ENCODE data around the gene OR52I1. TPM values are rescaled to one million over a fixed set of nuclear protein-coding genes. Genes with fewer than 3 reads are reported as not detected.
A peak's percentile ranks its signal among the peaks of the same experiment; 100 is the strongest.

The OR52I1 gene
- total RNA-seq, 6 experiments from 2014 or later, result not detected

DNA sequence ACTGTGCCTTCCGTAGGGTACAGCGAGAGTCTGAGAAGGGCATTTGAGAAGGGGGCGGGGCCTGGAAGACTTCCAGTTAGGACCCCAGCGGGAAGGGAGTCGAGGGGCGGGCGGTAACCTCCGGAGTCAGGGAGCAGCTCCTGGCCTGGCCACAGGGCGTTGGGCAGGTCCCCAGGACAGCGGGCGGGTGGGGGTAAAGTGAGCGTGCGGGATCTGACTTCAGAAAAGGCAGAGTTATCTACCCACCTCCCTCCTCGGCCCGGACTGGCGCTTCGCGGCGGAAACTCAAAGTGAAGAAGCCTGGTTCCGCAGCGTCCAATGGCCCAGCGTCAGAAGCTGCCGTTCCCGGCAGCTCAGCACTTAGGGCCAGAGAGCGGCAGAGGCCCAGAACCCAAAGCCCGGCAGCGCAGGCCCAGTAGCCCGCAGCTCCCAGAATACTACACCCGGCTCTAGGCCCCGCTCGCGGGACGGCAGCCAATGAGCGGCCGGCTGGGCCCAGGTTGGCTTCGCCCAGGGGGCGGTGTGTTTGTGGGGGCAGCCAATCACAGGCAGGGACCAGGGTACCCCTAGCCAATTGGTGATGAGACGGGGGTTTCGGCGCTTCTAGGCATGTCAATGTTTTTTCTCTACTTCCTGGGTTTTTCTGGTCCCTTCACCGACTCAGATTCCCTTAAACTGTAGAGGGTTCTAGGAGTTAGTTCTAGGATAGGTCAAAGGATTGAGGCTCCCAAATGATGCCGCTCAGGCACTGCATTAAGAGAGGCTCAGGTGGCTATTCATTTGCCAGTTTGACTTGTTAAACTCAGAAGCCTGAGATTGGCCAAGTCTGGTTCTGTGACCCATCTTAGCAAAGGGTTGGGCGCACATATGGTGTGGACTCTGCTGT lies 14.2 kb downstream of the OR52I1 start, which contains the start of gene TRIM68:
Gene TRIM68, minus strand, starts transcription at position 451 of the 886 bp plus-strand sequence. CDS start 2,727 bp downstream, outside the sequence.
- Histone ChIP-seq H3K36me3 (peaks cover 0 to 8% (median 0%) of the 10 kb centered on the region in 4 donors), H3K27ac (peak within 1 kb of the TSS; percentile 77 to 80 (median 77)), H3K27me3 (no peaks in the 10 kb centered on the region), H3K4me3 (peak within 1 kb of the TSS; percentile 66 to 82 (median 76)), H3K9me3 (no peaks in the 10 kb centered on the region), H3K4me1 (peaks cover 0 to 19% (median 0%) of the 10 kb centered on the region in 4 donors)
- WGBS (ENCODE audit: insufficient coverage, low coverage, low lambda C conversion rate, missing lambda C conversion rate), result 5% methylated on average over 22 of the region's 43 CpGs
- intact Hi-C loops (cut with DNase I), result no loop called here
- peak; percentile 99 to 100 (median 99) for ATAC-seq
- TF ChIP-seq POLR2A (IDR thresholded peaks at IDR 0.05), result peak; percentile 90
- TF ChIP-seq, protein P1, sequence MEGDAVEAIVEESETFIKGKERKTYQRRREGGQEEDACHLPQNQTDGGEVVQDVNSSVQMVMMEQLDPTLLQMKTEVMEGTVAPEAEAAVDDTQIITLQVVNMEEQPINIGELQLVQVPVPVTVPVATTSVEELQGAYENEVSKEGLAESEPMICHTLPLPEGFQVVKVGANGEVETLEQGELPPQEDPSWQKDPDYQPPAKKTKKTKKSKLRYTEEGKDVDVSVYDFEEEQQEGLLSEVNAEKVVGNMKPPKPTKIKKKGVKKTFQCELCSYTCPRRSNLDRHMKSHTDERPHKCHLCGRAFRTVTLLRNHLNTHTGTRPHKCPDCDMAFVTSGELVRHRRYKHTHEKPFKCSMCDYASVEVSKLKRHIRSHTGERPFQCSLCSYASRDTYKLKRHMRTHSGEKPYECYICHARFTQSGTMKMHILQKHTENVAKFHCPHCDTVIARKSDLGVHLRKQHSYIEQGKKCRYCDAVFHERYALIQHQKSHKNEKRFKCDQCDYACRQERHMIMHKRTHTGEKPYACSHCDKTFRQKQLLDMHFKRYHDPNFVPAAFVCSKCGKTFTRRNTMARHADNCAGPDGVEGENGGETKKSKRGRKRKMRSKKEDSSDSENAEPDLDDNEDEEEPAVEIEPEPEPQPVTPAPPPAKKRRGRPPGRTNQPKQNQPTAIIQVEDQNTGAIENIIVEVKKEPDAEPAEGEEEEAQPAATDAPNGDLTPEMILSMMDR (IDR thresholded peaks at IDR 0.05), result peak in 3 of 4 donors; percentile 6 to 12 (median 7)
- peak; percentile 97 to 98 (median 98) for DNase-seq

DNA sequence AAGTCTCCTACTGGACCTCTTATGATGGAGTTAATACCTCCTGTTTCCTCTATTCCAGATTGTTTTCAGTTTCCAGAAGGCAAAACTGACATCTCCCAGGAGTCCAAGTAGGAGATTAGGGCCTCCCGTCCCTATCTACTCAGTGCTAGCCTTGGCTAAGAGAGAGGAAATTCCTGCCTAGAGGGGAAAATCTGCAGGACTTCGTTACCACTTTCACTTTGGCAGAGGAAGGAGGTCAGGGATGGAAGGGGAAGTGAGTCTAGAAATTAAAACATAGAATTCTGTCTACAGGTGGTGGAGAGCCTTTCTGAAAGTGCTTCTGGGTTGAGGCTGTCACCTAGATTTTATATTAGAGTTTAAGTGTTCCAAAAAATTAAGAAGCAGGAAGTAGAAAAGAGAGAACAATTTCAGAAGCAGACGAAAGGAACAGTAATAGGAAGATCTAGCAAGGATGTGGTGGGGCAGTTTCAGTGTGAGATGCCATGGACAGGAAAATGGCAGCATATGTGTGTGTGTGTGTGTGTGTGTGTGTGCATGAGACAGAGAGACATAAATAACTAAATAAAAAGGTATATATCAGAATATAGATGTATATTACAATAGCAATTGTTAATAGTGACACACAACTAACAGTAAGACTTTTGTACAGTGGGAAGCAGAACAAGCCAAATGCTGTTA lies 16.6 kb downstream of the OR52I1 start:
- no peak for TF ChIP-seq POLR2A (IDR thresholded peaks at IDR 0.05)
- TF ChIP-seq, protein P1 (IDR thresholded peaks at IDR 0.05), result no peak
- ATAC-seq (no peak), DNase-seq (no peak)
- WGBS (ENCODE audit: insufficient coverage, low coverage, low lambda C conversion rate, missing lambda C conversion rate), result 18% methylated on average over 3 of the region's 3 CpGs
- H3K27ac ChIP-seq, result no peak overlapping the region
- no peaks in the 10 kb centered on the region for H3K27me3 ChIP-seq
- intact Hi-C loops (cut with DNase I), result no loop called here
- H3K4me3 ChIP-seq, result no peak overlapping the region
- peaks cover 0 to 12% (median 0%) of the 10 kb centered on the region in 4 donors for H3K4me1 ChIP-seq
- H3K9me3 ChIP-seq, result no peaks in the 10 kb centered on the region
- H3K36me3 ChIP-seq, result no peaks in the 10 kb centered on the region

DNA sequence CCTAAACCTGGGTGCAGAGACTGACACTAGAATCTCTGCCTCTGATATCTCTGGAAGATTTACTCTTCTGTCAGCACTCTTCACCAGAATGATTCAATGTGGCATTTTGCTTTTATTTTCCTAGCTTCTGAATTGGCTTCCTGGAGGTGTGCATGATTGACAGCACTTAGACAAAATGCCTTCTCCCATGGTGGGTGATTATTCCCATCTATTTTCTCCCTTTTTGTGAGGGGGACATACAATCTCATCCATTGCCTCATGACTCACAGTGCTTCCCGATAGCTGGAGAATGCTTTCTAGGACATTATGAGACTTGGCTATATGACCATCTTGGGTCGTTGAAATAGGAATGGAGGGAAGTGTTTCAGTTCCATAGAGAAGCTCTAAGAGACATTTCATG lies 18.1 kb downstream of the OR52I1 start:
- H3K4me3 ChIP-seq, result no peak overlapping the region
- TF ChIP-seq, protein P1 (IDR thresholded peaks at IDR 0.05), result no peak
- TF ChIP-seq POLR2A (IDR thresholded peaks at IDR 0.05), result no peak
- intact Hi-C loops (cut with DNase I), result no loop called here
- no peak overlapping the region for H3K27ac ChIP-seq
- H3K27me3 ChIP-seq, result no peaks in the 10 kb centered on the region
- H3K4me1 ChIP-seq, result peaks cover 0 to 6% (median 0%) of the 10 kb centered on the region in 4 donors
- ATAC-seq (no peak), DNase-seq (no peak)
- 60% methylated on average over 1 of the region's 2 CpGs for WGBS (ENCODE audit: insufficient coverage, low coverage, low lambda C conversion rate, missing lambda C conversion rate)
- no peaks in the 10 kb centered on the region for H3K36me3 ChIP-seq
- no peaks in the 10 kb centered on the region for H3K9me3 ChIP-seq

DNA sequence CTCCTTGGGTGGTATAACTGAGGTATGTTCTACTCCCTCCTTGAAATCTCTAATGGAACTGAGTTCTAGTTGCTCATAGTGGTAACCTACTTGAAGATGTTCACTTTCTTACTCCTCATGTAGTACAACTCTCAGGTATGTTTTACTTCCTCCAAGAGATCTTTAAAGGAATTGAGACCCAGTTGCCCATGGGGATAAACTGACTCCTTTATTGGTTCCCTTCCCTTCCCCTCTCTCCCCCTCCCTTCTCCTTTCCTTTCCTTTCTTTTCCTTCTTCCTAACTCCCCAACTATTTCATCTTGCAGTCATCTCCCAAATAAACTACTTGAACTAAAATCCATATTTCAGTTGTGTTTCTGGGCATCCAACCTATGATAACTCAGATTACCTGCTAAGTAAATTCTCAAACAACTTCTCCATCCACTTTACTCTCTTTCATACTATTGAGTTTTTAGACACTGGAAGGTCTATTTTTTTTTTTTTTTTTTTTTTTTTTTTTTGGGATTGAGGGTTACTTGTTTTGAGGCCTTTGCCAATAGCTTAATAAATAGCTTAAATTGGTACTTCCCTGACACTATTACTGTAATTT lies 22.1 kb downstream of the OR52I1 start:
- no peaks in the 10 kb centered on the region for H3K36me3 ChIP-seq
- TF ChIP-seq, protein P1 (IDR thresholded peaks at IDR 0.05), result no peak
- no peak for TF ChIP-seq POLR2A (IDR thresholded peaks at IDR 0.05)
- intact Hi-C loops (cut with DNase I), result no loop called here
- no peaks in the 10 kb centered on the region for H3K4me1 ChIP-seq
- no peaks in the 10 kb centered on the region for H3K9me3 ChIP-seq
- no peaks in the 10 kb centered on the region for H3K27me3 ChIP-seq
- H3K4me3 ChIP-seq, result no peak overlapping the region
- DNase-seq (no peak), ATAC-seq (no peak)
- no peak overlapping the region for H3K27ac ChIP-seq
